ENCODE measurements around the gene NUP93.

Gene NUP93

GRCh38 chr16:56894331-56894917 lies 164.5 kb downstream of the NUP93 start:
- DNase-seq (ENCODE audit: low read depth), result no peak

GRCh38 chr16:56895813-56896212 lies 165.9 kb downstream of the NUP93 start:
- no peak for DNase-seq (ENCODE audit: low read depth)

GRCh38 chr16:56896244-56896643 lies 166.3 kb downstream of the NUP93 start:
- DNase-seq (ENCODE audit: low read depth), result no peak

GRCh38 chr16:56897026-56897799 lies 167.3 kb downstream of the NUP93 start:
- DNase-seq (ENCODE audit: low read depth), result no peak

- DNase-seq (ENCODE audit: low read depth), result no peak
Measured at GRCh38 chr16:56898847-56899246, 168.9 kb downstream of the NUP93 start.

Measured in HS-5 (cell line).